HCT116 (cell line): ENCODE data around the gene ZNF398. TPM values are rescaled to one million over a fixed set of nuclear protein-coding genes. Genes with fewer than 3 reads are reported as not detected.

Experiments
- ATAC-seq: fragments of 200-7000 bp; cut with Tn5 transposase; 2 replicates; pipeline ENCODE4 v1.9.1; 2020; ENCODE audit warnings: mild to moderate bottlenecking, moderate library complexity
- BruUV-seq: library from RNA; stranded (reverse); fragments of 400-500 nt; replicated peaks from 2 replicates; lab custom pipeline; 2021; lab: Mats Ljungman, UMichigan
- CTCF ChIA-PET: fragments of 300-600 bp; sonication (Branson Sonifier 250); formaldehyde crosslinking; loops from one replicate; lab custom pipeline; 2021; ENCODE audit warnings: antibody characterized with exemption; lab: Charles Lee
- POLR2A ChIA-PET: fragments of 300-600, 350-600 bp; sonication (Branson Sonifier 250); formaldehyde crosslinking; loops from one replicate; lab custom pipeline; 2021; ENCODE audit warnings: antibody characterized with exemption; lab: Charles Lee
- RAD21 ChIA-PET, 2 experiments: fragments of 300-600 bp; sonication (Branson Sonifier 250); formaldehyde crosslinking; loops; one replicate each; lab custom pipeline; 2023; ENCODE audit warnings: low total read pairs in 2 of 2; ENCODE audit not compliant: uncharacterized antibody in 2 of 2, unreplicated experiment in 2 of 2, low non-redundant PET in 1 of 2; lab: Charles Lee
- DNase-seq: peaks from one replicate; pipeline ENCODE4 v3.0.0-alpha.2; 2010; ENCODE audit warnings: low read depth, low spot score
- H2AFZ ChIP-seq: fragments of 200-600 bp; shearing (Covaris generic), sonication (generic); 2 replicates; pipeline ENCODE4 v1.6.1; 2017; ENCODE audit warnings: low read depth, mixed run types, mixed read lengths, antibody characterized with exemption, low read length; ENCODE audit not compliant: poor library complexity, severe bottlenecking
- H3K27ac ChIP-seq: 2 replicates; pipeline ENCODE4 v1.5.1; 2012; ENCODE audit warnings: low read depth, low read length
- H3K27me3 ChIP-seq: fragments of 200-600 bp; sonication (generic); 2 replicates; pipeline ENCODE4 v1.6.1; 2016; ENCODE audit warnings: mixed run types, low read length, mixed read lengths; ENCODE audit not compliant: insufficient read depth
- H3K36me3 ChIP-seq, 2 experiments: fragments of 200-500 bp in 1 of 2; fragments of 200-600 bp in 1 of 2; sonication (Bioruptor generic) in 1 of 2; sonication (generic) in 1 of 2; 2 replicates each; pipeline versions ENCODE4 v1.5.1 to v1.6.1; 2014 to 2016; ENCODE audit warnings: low read length in 2 of 2, inconsistent platforms in 1 of 2, mixed read lengths in 1 of 2, mixed run types in 1 of 2; ENCODE audit not compliant: insufficient read depth in 2 of 2, control insufficient read depth in 1 of 2
- H3K4me1 ChIP-seq, 2 experiments: fragments of 200-600 bp in 1 of 2; sonication (generic) in 1 of 2; 2 replicates each; pipeline versions ENCODE4 v1.5.1 to v1.6.1; 2012 to 2017; ENCODE audit warnings: low read length in 2 of 2, inconsistent platforms in 1 of 2, mild to moderate bottlenecking in 1 of 2, mixed read lengths in 1 of 2, mixed run types in 1 of 2, moderate library complexity in 1 of 2; ENCODE audit not compliant: insufficient read depth in 2 of 2, control insufficient read depth in 1 of 2
- H3K4me2 ChIP-seq: fragments of 200-600 bp; sonication (generic); 2 replicates; pipeline ENCODE4 v1.6.1; 2017; ENCODE audit warnings: mixed run types, low read length, mixed read lengths
- H3K4me3 ChIP-seq, 2 experiments: fragments of 200-600 bp in 1 of 2; sonication (generic) in 1 of 2; replicated peaks in 1 of 2; 2 replicates each; pipeline ENCODE4 v1.5.1; 2011 to 2016; ENCODE audit warnings: low read length in 2 of 2, control low read depth in 1 of 2, low read depth in 1 of 2, mild to moderate bottlenecking in 1 of 2, mixed read lengths in 1 of 2, mixed run types in 1 of 2
- H3K79me2 ChIP-seq: fragments of 200-600 bp; sonication (generic); 2 replicates; pipeline ENCODE4 v1.6.1; 2017; ENCODE audit warnings: mild to moderate bottlenecking, mixed run types, low read length, moderate library complexity, mixed read lengths; ENCODE audit not compliant: insufficient read depth
- H3K9ac ChIP-seq: fragments of 200-600 bp; sonication (generic); 2 replicates; pipeline ENCODE4 v1.6.1; 2016; ENCODE audit warnings: low read length, mixed read lengths
- H3K9me2 ChIP-seq: fragments of 200-600 bp; sonication (generic), shearing (Covaris generic); 2 replicates; pipeline ENCODE4 v1.6.1; 2017; ENCODE audit warnings: mixed run types, mild to moderate bottlenecking, moderate library complexity; ENCODE audit not compliant: insufficient read depth
- H3K9me3 ChIP-seq, 2 experiments: fragments of 200-500 bp in 1 of 2; fragments of 200-600 bp in 1 of 2; sonication (Bioruptor generic) in 1 of 2; sonication (generic) in 1 of 2; 2 replicates each; pipeline ENCODE4 v1.6.1; 2014 to 2017; ENCODE audit warnings: low read length in 2 of 2, mixed read lengths in 2 of 2, inconsistent platforms in 1 of 2, low read depth in 1 of 2, mild to moderate bottlenecking in 1 of 2, mixed run types in 1 of 2, moderate library complexity in 1 of 2; ENCODE audit not compliant: control insufficient read depth in 1 of 2, insufficient read depth in 1 of 2
- H4K20me1 ChIP-seq: fragments of 200-600 bp; sonication (generic), shearing (Covaris generic); 2 replicates; pipeline ENCODE4 v1.6.1; 2017; ENCODE audit warnings: mixed run types, mild to moderate bottlenecking, moderate library complexity; ENCODE audit not compliant: insufficient read depth
- CEBPB ChIP-seq: IDR thresholded peaks from 2 replicates; pipeline ENCODE4 v1.6.1; 2012; ENCODE audit warnings: low read depth
- EGR1 ChIP-seq: IDR thresholded peaks from 2 replicates; pipeline ENCODE4 v1.6.1; 2012; ENCODE audit warnings: low read depth
- ELF1 ChIP-seq: IDR thresholded peaks from 2 replicates; pipeline ENCODE4 v1.6.1; 2012; ENCODE audit warnings: low read depth, borderline replicate concordance
- EZH2 ChIP-seq: fragments of 200-600 bp; sonication (generic); IDR thresholded peaks from 2 replicates; pipeline ENCODE4 v1.6.1; 2017; ENCODE audit warnings: antibody characterized with exemption, mixed run types
- POLR2AphosphoS5 ChIP-seq: IDR thresholded peaks from 2 replicates; pipeline ENCODE4 v1.6.1; 2011; ENCODE audit warnings: mild to moderate bottlenecking, low read depth, low read length, moderate library complexity
- YY1 ChIP-seq: IDR thresholded peaks from 2 replicates; pipeline ENCODE4 v1.6.1; 2011; ENCODE audit warnings: low read length, low read depth, moderate library complexity, mild to moderate bottlenecking; ENCODE audit not compliant: insufficient replicate concordance; ENCODE audit errors: extremely low read depth
- ZFX ChIP-seq: fragments of 450-650 bp; IDR thresholded peaks from 2 replicates; pipeline ENCODE4 v1.6.1; 2017
- ZNF274 ChIP-seq: fragments of 200-500 bp; sonication (Bioruptor generic); IDR thresholded peaks from 2 replicates; pipeline ENCODE4 v1.6.1; 2014; ENCODE audit warnings: mild to moderate bottlenecking, low read depth, low read length, inconsistent platforms
- intact Hi-C: fragments of 100-400 bp; cut with micrococcal nuclease; formaldehyde crosslinking; loops from 2 replicates; pipeline ENCODE4 v1.10.0; 2022
- total RNA-seq: library from RNA; stranded (reverse); gene quantifications from one replicate; pipeline ENCODE4 v1.2.1, GENCODE V29; 2021; ENCODE audit not compliant: unreplicated experiment
- TF ChIP-seq, protein P1 (sequence below): IDR thresholded peaks from 2 replicates; pipeline ENCODE4 v1.6.1; 2012
- TF ChIP-seq, protein P2 (sequence below): IDR thresholded peaks from 2 replicates; pipeline ENCODE4 v1.6.1; 2012; ENCODE audit warnings: low read depth
- TF ChIP-seq, protein P3 (sequence below): IDR thresholded peaks from 2 replicates; pipeline ENCODE4 v1.6.1; 2011; ENCODE audit warnings: mild to moderate bottlenecking, low read length, moderate library complexity; ENCODE audit not compliant: insufficient replicate concordance; ENCODE audit errors: extremely low read depth

Gene ZNF398
- total RNA-seq, 1 experiment from 2014 or later, result 14.1 TPM

DNA sequence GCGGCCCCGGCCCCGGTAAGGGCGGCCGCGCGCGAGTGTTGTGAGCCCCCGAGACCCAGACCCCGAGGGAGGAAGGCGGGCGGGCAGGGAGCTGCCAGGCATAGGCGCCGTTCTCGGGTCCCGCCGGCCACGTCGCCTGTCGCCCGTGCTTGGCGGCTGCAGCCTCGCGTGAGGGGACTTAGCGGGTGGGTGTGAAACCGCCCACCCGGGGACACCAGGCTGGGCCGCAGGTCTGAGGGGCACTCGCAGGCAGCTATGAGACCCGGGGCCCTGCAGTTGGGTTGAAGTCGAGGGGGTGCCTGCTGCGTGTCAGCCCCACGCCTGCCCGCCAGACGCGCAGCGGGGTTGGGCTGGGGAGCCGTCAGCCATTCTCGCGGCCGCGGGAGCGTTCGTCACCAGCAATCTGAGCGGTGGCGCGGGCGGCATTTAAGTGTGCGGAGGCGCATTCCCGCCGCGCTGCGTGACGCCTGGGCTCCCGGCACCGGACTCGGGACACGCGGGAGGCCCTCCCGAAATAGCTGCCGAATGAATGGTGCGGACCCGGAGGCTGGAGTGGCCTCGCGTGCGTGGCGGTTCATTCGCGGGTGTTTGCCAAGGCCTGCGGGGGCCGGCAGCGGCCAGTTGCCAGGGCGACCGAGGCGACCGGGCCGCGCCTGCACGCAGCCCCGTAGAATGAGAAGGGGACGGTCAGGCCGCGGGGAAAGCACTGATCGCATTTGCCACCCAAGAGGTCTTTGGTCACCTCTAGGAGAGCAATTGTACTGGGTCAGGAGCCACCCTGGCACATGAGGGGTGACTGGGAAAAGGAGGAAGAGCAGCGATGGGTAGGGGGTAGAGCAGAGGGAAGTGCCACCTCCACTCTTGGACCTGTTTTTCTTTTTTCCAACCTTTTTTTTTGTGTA is 750 bp downstream of the ZNF398 start:
- ATAC-seq, result peak; percentile 41
- no peaks in the 10 kb centered on the region for H3K36me3 ChIP-seq
- H3K4me2 ChIP-seq, result peak overlapping the region; percentile 87
- no peaks in the 10 kb centered on the region for H3K9me3 ChIP-seq
- peaks cover 53% of the 10 kb centered on the region for H3K79me2 ChIP-seq
- H3K27ac ChIP-seq, result peak overlapping the region; percentile 81
- H3K27me3 ChIP-seq, result no peaks in the 10 kb centered on the region
- BruUV-seq, result no TSS peak
- no peak for DNase-seq
- TF ChIP-seq POLR2AphosphoS5 (no peak), EGR1 (0 out of 2 replicates have a peak, but pooled peaks have one; percentile 40), ZFX (peak; percentile 97)
- TF ChIP-seq, protein P1, sequence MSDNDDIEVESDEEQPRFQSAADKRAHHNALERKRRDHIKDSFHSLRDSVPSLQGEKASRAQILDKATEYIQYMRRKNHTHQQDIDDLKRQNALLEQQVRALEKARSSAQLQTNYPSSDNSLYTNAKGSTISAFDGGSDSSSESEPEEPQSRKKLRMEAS, result peak; percentile 33
- TF ChIP-seq, all 23 proteins: peak for 3
- peak overlapping the region; percentile 92 for H3K9ac ChIP-seq
- intact Hi-C loops, result loop anchor here (1.0 to 5.0 kb wide), 2 partner anchors 22 to 81 kb away; partner anchors contain the start of gene ZNF425
- ChIA-PET CTCF (interaction anchor here (0.6 to 4.8 kb wide), 5 partner anchors 12 to 683 kb away, joined by 3 to 28 read pairs (median 5); partner anchors contain the start of genes ZNF282 and ZNF425), RAD21 (interaction anchor here in 1 of 2 experiments (0.7 kb wide), 1 partner anchor 1815 kb away, joined by 4 read pairs; no protein-coding TSS in a partner anchor), POLR2A (interaction anchor here (0.7 to 1.4 kb wide), 6 partner anchors 14 to 82 kb away, joined by 3 to 4 read pairs (median 4); no protein-coding TSS in a partner anchor)
- H3K4me3 ChIP-seq, result peak overlapping the region; percentile 82 to 95
- H2AFZ ChIP-seq, result no peak overlapping the region
- no peaks in the 10 kb centered on the region for H4K20me1 ChIP-seq
- H3K9me2 ChIP-seq, result no peaks in the 10 kb centered on the region
- H3K4me1 ChIP-seq, result peaks cover 37 to 50% of the 10 kb centered on the region in 2 experiments

DNA sequence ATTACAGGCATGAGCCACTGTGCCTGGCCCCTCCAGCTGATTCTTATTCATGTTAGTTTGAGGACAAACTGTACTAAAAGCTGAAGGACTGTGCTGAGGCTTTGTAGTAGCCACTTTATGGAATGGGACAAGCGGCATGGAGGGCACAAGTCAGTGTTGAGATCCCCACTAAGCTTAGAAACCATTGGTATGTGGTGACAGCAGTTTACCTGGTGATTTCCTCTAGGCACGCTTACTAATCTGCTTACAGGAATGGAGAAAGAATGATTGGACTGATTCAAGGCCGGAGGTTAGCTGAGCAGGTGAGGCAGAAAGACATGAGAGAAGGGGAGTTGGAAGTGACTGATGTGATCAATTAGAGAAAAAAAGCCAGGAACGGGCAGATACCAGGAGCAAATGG is 3.7 kb downstream of the ZNF398 start:
- RAD21 ChIA-PET, result no interaction called here
- no peaks in the 10 kb centered on the region for H3K9me3 ChIP-seq
- TF ChIP-seq ELF1 (no peak), ZFX (no peak), CEBPB (no peak), YY1 (no peak), ZNF274 (no peak), EZH2 (no peak), EGR1 (no peak)
- TF ChIP-seq, protein P2, sequence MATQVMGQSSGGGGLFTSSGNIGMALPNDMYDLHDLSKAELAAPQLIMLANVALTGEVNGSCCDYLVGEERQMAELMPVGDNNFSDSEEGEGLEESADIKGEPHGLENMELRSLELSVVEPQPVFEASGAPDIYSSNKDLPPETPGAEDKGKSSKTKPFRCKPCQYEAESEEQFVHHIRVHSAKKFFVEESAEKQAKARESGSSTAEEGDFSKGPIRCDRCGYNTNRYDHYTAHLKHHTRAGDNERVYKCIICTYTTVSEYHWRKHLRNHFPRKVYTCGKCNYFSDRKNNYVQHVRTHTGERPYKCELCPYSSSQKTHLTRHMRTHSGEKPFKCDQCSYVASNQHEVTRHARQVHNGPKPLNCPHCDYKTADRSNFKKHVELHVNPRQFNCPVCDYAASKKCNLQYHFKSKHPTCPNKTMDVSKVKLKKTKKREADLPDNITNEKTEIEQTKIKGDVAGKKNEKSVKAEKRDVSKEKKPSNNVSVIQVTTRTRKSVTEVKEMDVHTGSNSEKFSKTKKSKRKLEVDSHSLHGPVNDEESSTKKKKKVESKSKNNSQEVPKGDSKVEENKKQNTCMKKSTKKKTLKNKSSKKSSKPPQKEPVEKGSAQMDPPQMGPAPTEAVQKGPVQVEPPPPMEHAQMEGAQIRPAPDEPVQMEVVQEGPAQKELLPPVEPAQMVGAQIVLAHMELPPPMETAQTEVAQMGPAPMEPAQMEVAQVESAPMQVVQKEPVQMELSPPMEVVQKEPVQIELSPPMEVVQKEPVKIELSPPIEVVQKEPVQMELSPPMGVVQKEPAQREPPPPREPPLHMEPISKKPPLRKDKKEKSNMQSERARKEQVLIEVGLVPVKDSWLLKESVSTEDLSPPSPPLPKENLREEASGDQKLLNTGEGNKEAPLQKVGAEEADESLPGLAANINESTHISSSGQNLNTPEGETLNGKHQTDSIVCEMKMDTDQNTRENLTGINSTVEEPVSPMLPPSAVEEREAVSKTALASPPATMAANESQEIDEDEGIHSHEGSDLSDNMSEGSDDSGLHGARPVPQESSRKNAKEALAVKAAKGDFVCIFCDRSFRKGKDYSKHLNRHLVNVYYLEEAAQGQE, result no peak
- TF ChIP-seq, protein P3, sequence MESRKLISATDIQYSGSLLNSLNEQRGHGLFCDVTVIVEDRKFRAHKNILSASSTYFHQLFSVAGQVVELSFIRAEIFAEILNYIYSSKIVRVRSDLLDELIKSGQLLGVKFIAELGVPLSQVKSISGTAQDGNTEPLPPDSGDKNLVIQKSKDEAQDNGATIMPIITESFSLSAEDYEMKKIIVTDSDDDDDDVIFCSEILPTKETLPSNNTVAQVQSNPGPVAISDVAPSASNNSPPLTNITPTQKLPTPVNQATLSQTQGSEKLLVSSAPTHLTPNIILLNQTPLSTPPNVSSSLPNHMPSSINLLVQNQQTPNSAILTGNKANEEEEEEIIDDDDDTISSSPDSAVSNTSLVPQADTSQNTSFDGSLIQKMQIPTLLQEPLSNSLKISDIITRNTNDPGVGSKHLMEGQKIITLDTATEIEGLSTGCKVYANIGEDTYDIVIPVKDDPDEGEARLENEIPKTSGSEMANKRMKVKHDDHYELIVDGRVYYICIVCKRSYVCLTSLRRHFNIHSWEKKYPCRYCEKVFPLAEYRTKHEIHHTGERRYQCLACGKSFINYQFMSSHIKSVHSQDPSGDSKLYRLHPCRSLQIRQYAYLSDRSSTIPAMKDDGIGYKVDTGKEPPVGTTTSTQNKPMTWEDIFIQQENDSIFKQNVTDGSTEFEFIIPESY, result no peak

More for the DNA sequence above, 3.7 kb downstream of the ZNF398 start:
- peaks cover 8 to 21% of the 10 kb centered on the region in 2 experiments; a peak in 3 of 4 replicates for H3K4me1 ChIP-seq
- ChIA-PET POLR2A (no interaction called here), CTCF (no interaction called here)
- DNase-seq, result no peak
- H3K27ac ChIP-seq, result no peak overlapping the region
- H4K20me1 ChIP-seq, result no peaks in the 10 kb centered on the region
- H3K4me2 ChIP-seq, result no peak overlapping the region
- no peak overlapping the region for H3K9ac ChIP-seq
- H2AFZ ChIP-seq, result no peak overlapping the region
- peaks cover 78% of the 10 kb centered on the region for H3K79me2 ChIP-seq
- H3K9me2 ChIP-seq, result no peaks in the 10 kb centered on the region
- H3K4me3 ChIP-seq, result no peak overlapping the region
- ATAC-seq, result no peak
- H3K36me3 ChIP-seq, result peaks cover 0 to 2% of the 10 kb centered on the region in 2 experiments; a peak in 2 of 4 replicates
- intact Hi-C loops, result no loop called here
- BruUV-seq, result TSS peak; percentile 9
- no peaks in the 10 kb centered on the region for H3K27me3 ChIP-seq
